ENCODE data around the gene IRX6.

DNA sequence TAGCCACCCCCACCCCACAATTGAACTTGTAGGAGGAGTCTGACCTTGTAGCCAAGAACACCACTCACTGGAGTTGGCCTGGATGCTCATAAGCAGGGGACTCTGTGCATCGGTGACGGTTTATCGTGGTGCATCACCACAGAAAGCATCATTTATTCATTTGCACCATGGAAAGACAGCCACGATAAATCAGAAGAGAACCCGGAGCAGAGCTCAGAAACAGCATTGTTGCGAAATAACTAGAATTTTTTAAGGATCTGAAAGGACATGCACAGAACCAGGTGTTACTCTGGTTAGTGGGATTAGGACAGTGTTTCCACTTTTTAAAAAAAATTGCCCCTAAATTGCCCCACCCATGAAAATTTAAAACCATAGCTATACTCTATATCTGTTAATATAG, 44.4 kb upstream of the IRX6 start:
- TF ChIP-seq, protein P1, sequence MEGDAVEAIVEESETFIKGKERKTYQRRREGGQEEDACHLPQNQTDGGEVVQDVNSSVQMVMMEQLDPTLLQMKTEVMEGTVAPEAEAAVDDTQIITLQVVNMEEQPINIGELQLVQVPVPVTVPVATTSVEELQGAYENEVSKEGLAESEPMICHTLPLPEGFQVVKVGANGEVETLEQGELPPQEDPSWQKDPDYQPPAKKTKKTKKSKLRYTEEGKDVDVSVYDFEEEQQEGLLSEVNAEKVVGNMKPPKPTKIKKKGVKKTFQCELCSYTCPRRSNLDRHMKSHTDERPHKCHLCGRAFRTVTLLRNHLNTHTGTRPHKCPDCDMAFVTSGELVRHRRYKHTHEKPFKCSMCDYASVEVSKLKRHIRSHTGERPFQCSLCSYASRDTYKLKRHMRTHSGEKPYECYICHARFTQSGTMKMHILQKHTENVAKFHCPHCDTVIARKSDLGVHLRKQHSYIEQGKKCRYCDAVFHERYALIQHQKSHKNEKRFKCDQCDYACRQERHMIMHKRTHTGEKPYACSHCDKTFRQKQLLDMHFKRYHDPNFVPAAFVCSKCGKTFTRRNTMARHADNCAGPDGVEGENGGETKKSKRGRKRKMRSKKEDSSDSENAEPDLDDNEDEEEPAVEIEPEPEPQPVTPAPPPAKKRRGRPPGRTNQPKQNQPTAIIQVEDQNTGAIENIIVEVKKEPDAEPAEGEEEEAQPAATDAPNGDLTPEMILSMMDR (IDR thresholded peaks at IDR 0.05): no peak
- no peak for TF ChIP-seq POLR2AphosphoS5 (IDR thresholded peaks at IDR 0.05; ENCODE audit: insufficient read depth in 1 of 2, low read depth in 1 of 2)

All from vagina (tissue), 2 donors.